ENCODE results near the gene PRKAR1B.

Gene PRKAR1B

DNA sequence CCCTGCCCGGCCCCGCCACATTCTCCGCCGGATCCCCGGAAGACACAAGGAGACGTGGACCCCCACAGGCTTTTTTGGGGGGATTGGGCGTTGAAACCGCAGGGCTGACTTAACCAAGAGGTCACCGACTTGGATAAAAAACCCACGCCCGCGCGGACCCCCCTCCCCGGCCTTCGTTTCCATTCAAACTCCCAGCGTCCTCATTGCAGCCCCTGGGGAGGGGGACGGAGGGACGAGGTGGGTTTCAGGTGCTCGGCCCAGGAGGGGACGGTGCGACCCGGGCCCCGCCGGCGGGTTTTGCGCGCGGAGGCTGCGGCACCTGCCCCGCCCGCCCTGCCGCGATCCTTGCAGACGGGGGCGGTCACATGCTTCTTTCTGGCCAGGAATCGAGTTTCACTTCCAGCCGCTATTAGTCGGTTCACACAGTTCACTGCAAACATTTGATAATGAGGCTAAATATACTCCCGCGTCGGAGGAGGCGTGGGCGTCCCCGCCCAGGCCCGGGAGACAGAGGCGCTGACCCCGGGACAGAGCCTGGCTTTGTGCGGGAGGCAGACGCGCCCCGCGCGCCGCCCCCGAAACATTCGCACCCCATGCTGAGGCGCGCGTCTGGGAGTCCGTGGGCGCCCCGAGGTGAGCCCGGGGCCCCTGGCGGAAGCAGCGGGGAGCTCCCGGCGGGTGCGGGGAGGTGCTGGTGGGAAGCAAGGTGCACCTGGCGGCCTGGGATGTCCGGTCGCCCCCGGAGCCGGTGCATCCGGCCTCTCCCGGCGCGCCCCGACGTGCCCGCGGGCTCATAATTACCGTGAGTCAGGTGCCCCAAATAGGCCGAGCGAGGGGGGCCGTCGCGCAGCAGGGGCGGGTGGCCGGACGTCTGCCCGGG, 204.8 kb downstream of the PRKAR1B start (continued):
- TF ChIP-seq, protein P1, sequence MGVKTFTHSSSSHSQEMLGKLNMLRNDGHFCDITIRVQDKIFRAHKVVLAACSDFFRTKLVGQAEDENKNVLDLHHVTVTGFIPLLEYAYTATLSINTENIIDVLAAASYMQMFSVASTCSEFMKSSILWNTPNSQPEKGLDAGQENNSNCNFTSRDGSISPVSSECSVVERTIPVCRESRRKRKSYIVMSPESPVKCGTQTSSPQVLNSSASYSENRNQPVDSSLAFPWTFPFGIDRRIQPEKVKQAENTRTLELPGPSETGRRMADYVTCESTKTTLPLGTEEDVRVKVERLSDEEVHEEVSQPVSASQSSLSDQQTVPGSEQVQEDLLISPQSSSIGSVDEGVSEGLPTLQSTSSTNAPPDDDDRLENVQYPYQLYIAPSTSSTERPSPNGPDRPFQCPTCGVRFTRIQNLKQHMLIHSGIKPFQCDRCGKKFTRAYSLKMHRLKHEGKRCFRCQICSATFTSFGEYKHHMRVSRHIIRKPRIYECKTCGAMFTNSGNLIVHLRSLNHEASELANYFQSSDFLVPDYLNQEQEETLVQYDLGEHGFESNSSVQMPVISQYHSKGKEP (tag by site-specific recombination; IDR thresholded peaks at IDR 0.05), result no peak
- TF ChIP-seq TRIM28 (IDR thresholded peaks at IDR 0.05; ENCODE audit: borderline replicate concordance, low read length) (no peak), ZNF558 (tag by site-specific recombination; IDR thresholded peaks at IDR 0.05) (no peak), ZNF266 (tag by site-specific recombination; IDR thresholded peaks at IDR 0.05; ENCODE audit: low read depth) (no peak), ZNF777 (tag by site-specific recombination; IDR thresholded peaks at IDR 0.05; ENCODE audit: borderline replicate concordance) (peak; percentile 88; the same call in 1 of the 2 replicates), ZNF600 (tag by site-specific recombination; IDR thresholded peaks at IDR 0.05) (0 out of 2 replicates have a peak, but pooled peaks have one; percentile 19), ZNF623 (tag by site-specific recombination; IDR thresholded peaks at IDR 0.05) (no peak), HOXD13 (CRISPR knock-in tag; IDR thresholded peaks at IDR 0.05; ENCODE audit: borderline replicate concordance) (no peak), ZBTB8A (tag by site-specific recombination; IDR thresholded peaks at IDR 0.05) (peak; percentile 70), GFI1B (tag by site-specific recombination; IDR thresholded peaks at IDR 0.05) (no peak), ZNF366 (tag by site-specific recombination; conservative IDR thresholded peaks at IDR 0.05) (no peak), MEIS1 (CRISPR knock-in tag; IDR thresholded peaks at IDR 0.05; ENCODE audit: borderline replicate concordance) (no peak), ZNF530 (tag by site-specific recombination; IDR thresholded peaks at IDR 0.05; ENCODE audit: low read depth) (no peak), ZNF239 (tag by site-specific recombination; IDR thresholded peaks at IDR 0.05) (no peak), ZNF677 (tag by site-specific recombination; IDR thresholded peaks at IDR 0.05) (no peak), ZBTB20 (tag by site-specific recombination; IDR thresholded peaks at IDR 0.05) (peak; percentile 89), ZNF571 (tag by site-specific recombination; IDR thresholded peaks at IDR 0.05) (no peak), ZNF121 (tag by site-specific recombination; IDR thresholded peaks at IDR 0.05) (no peak), ZBTB48 (tag by site-specific recombination; IDR thresholded peaks at IDR 0.05) (no peak), IKZF3 (tag by site-specific recombination; IDR thresholded peaks at IDR 0.05) (no peak), ZNF274 (IDR thresholded peaks at IDR 0.05; ENCODE audit: low read length) (no peak), ZNF274 (tag by site-specific recombination; IDR thresholded peaks at IDR 0.05; ENCODE audit: borderline replicate concordance) (no peak), GLIS2 (tag by site-specific recombination; IDR thresholded peaks at IDR 0.05) (peak; percentile 48; the same call in 1 of the 2 replicates), OVOL3 (tag by site-specific recombination; IDR thresholded peaks at IDR 0.05) (0 out of 2 replicates have a peak, but pooled peaks have one; percentile 5), ZNF354C (tag by site-specific recombination; IDR thresholded peaks at IDR 0.05; ENCODE audit: borderline replicate concordance, low read depth) (no peak), ZXDB (tag by site-specific recombination; IDR thresholded peaks at IDR 0.05) (0 out of 2 replicates have a peak, but pooled peaks have one; percentile 23), KLF9 (tag by site-specific recombination; IDR thresholded peaks at IDR 0.05; ENCODE audit: low read depth) (peak; percentile 74)
- TF ChIP-seq, protein P2, sequence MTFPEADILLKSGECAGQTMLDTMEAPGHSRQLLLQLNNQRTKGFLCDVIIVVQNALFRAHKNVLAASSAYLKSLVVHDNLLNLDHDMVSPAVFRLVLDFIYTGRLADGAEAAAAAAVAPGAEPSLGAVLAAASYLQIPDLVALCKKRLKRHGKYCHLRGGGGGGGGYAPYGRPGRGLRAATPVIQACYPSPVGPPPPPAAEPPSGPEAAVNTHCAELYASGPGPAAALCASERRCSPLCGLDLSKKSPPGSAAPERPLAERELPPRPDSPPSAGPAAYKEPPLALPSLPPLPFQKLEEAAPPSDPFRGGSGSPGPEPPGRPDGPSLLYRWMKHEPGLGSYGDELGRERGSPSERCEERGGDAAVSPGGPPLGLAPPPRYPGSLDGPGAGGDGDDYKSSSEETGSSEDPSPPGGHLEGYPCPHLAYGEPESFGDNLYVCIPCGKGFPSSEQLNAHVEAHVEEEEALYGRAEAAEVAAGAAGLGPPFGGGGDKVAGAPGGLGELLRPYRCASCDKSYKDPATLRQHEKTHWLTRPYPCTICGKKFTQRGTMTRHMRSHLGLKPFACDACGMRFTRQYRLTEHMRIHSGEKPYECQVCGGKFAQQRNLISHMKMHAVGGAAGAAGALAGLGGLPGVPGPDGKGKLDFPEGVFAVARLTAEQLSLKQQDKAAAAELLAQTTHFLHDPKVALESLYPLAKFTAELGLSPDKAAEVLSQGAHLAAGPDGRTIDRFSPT (tag by site-specific recombination; IDR thresholded peaks at IDR 0.05), result 0 out of 2 replicates have a peak, but pooled peaks have one; percentile 41
- TF ChIP-seq, protein P3, sequence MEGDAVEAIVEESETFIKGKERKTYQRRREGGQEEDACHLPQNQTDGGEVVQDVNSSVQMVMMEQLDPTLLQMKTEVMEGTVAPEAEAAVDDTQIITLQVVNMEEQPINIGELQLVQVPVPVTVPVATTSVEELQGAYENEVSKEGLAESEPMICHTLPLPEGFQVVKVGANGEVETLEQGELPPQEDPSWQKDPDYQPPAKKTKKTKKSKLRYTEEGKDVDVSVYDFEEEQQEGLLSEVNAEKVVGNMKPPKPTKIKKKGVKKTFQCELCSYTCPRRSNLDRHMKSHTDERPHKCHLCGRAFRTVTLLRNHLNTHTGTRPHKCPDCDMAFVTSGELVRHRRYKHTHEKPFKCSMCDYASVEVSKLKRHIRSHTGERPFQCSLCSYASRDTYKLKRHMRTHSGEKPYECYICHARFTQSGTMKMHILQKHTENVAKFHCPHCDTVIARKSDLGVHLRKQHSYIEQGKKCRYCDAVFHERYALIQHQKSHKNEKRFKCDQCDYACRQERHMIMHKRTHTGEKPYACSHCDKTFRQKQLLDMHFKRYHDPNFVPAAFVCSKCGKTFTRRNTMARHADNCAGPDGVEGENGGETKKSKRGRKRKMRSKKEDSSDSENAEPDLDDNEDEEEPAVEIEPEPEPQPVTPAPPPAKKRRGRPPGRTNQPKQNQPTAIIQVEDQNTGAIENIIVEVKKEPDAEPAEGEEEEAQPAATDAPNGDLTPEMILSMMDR (tag by site-specific recombination; IDR thresholded peaks at IDR 0.05), result no peak
- TF ChIP-seq, protein P4, sequence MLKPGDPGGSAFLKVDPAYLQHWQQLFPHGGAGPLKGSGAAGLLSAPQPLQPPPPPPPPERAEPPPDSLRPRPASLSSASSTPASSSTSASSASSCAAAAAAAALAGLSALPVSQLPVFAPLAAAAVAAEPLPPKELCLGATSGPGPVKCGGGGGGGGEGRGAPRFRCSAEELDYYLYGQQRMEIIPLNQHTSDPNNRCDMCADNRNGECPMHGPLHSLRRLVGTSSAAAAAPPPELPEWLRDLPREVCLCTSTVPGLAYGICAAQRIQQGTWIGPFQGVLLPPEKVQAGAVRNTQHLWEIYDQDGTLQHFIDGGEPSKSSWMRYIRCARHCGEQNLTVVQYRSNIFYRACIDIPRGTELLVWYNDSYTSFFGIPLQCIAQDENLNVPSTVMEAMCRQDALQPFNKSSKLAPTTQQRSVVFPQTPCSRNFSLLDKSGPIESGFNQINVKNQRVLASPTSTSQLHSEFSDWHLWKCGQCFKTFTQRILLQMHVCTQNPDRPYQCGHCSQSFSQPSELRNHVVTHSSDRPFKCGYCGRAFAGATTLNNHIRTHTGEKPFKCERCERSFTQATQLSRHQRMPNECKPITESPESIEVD (tag by site-specific recombination; IDR thresholded peaks at IDR 0.05), result no peak
